8988T (cell line): ENCODE measurements around the gene ATP13A2.

ENCODE experiments used
- DNase-seq: peaks from one replicate; pipeline ENCODE4 v3.0.0; 2011

The ATP13A2 gene

GRCh38 chr1:17031436-17031835 lies 19.7 kb upstream of the ATP13A2 start:
- DNase-seq = no peak

- no peak for DNase-seq
Measured at GRCh38 chr1:17030206-17030605, 18.5 kb upstream of the ATP13A2 start.

GRCh38 chr1:17028662-17029188 lies 17.0 kb upstream of the ATP13A2 start:
- no peak for DNase-seq

- no peak for DNase-seq
Measured at GRCh38 chr1:17027900-17028299, 16.2 kb upstream of the ATP13A2 start.

GRCh38 chr1:17027403-17027802 lies 15.7 kb upstream of the ATP13A2 start:
- no peak for DNase-seq

GRCh38 chr1:17024721-17025120 lies 13.0 kb upstream of the ATP13A2 start:
- no peak for DNase-seq

- no peak for DNase-seq
Measured at GRCh38 chr1:17023573-17023972, 11.8 kb upstream of the ATP13A2 start.

- DNase-seq = no peak
Measured at GRCh38 chr1:17023102-17023501, 11.4 kb upstream of the ATP13A2 start.

GRCh38 chr1:17021896-17022295 lies 10.2 kb upstream of the ATP13A2 start:
- DNase-seq = no peak

GRCh38 chr1:17020502-17020901 lies 8.8 kb upstream of the ATP13A2 start:
- no peak for DNase-seq

GRCh38 chr1:17018849-17019248 lies 7.1 kb upstream of the ATP13A2 start:
- DNase-seq = no peak

GRCh38 chr1:17017435-17017834 lies 5.7 kb upstream of the ATP13A2 start:
- DNase-seq = no peak

- DNase-seq = no peak
Measured at GRCh38 chr1:17016317-17016661, 4.6 kb upstream of the ATP13A2 start.

GRCh38 chr1:17014671-17015567 lies 3.2 kb upstream of the ATP13A2 start:
- DNase-seq = no peak

GRCh38 chr1:17013491-17014320 lies 2.0 kb upstream of the ATP13A2 start:
- no peak for DNase-seq

- DNase-seq = no peak
Measured at GRCh38 chr1:17012775-17013490, 1.2 kb upstream of the ATP13A2 start.

GRCh38 chr1:17011092-17011438 lies 663 bp downstream of the ATP13A2 start:
- no peak for DNase-seq

- DNase-seq = no peak
Measured at GRCh38 chr1:17009706-17010105, 2.0 kb downstream of the ATP13A2 start.

- no peak for DNase-seq
Measured at GRCh38 chr1:17008208-17008855, 3.4 kb downstream of the ATP13A2 start.

GRCh38 chr1:17007121-17007520 lies 4.6 kb downstream of the ATP13A2 start:
- no peak for DNase-seq

- DNase-seq = no peak
Measured at GRCh38 chr1:17005365-17005740, 6.4 kb downstream of the ATP13A2 start.

- no peak for DNase-seq
Measured at GRCh38 chr1:17004466-17005364, 7.0 kb downstream of the ATP13A2 start.
